WERI-Rb-1 (cell line): Measurements from ENCODE around the gene BRCA2.

Experiments
- DNase-seq: peaks from one replicate; pipeline ENCODE4 v3.0.0-alpha.2; 2020
- H3K27ac ChIP-seq: fragments of 250-450 bp; sonication (Bioruptor Pico); 2 replicates; pipeline ENCODE4 v1.5.1; 2020; ENCODE audit warnings: mild to moderate bottlenecking, moderate library complexity
- H3K27me3 ChIP-seq: fragments of 250-450 bp; sonication (Bioruptor Pico); 2 replicates; pipeline ENCODE4 v1.5.1; 2021; ENCODE audit warnings: mild to moderate bottlenecking, low read depth, moderate library complexity; ENCODE audit not compliant: insufficient read depth, severe bottlenecking
- H3K36me3 ChIP-seq: fragments of 250-450 bp; sonication (Bioruptor Pico); 2 replicates; pipeline ENCODE4 v1.5.1; 2020; ENCODE audit warnings: mild to moderate bottlenecking, moderate library complexity
- H3K4me3 ChIP-seq: 2 replicates; pipeline ENCODE4 v1.5.1; 2011; ENCODE audit warnings: low read depth, mild to moderate bottlenecking, control low read depth, low read length
- H3K9me3 ChIP-seq: fragments of 250-450 bp; sonication (Bioruptor Pico); 2 replicates; pipeline ENCODE4 v1.5.1; 2021; ENCODE audit warnings: mild to moderate bottlenecking, moderate library complexity; ENCODE audit not compliant: severe bottlenecking
- CTCF ChIP-seq: IDR thresholded peaks from 2 replicates; pipeline ENCODE4 v1.5.1; 2011; ENCODE audit warnings: low read depth, mild to moderate bottlenecking, control low read depth, inconsistent platforms, low read length

BRCA2 gene

GRCh38 chr13:32285633-32285965 lies 29.7 kb upstream of the BRCA2 start:
- Histone ChIP-seq H3K27ac (no peak overlapping the region), H3K36me3 (no peaks in the 10 kb centered on the region; the same call in 1 of the 2 replicates), H3K27me3 (no peaks in the 10 kb centered on the region), H3K4me3 (no peak overlapping the region), H3K9me3 (no peaks in the 10 kb centered on the region)
- no peak for DNase-seq
- no peak for TF ChIP-seq CTCF

- no peak for TF ChIP-seq CTCF
- no peak for DNase-seq
- H3K9me3 ChIP-seq, result no peaks in the 10 kb centered on the region
- no peak overlapping the region for H3K27ac ChIP-seq
- peaks cover 5% of the 10 kb centered on the region; the same call in 1 of the 2 replicates for H3K36me3 ChIP-seq
- no peak overlapping the region for H3K4me3 ChIP-seq
- H3K27me3 ChIP-seq, result no peaks in the 10 kb centered on the region
Observed at GRCh38 chr13:32297206-32297605, 18.1 kb upstream of the BRCA2 start.

- no peak overlapping the region for H3K4me3 ChIP-seq
- no peak overlapping the region for H3K27ac ChIP-seq
- no peak for TF ChIP-seq CTCF
- no peaks in the 10 kb centered on the region for H3K27me3 ChIP-seq
- peaks cover 5% of the 10 kb centered on the region; the same call in 1 of the 2 replicates for H3K36me3 ChIP-seq
- no peaks in the 10 kb centered on the region for H3K9me3 ChIP-seq
- DNase-seq, result no peak
Observed at GRCh38 chr13:32298695-32299094, 16.6 kb upstream of the BRCA2 start.

GRCh38 chr13:32299893-32300292 lies 15.4 kb upstream of the BRCA2 start:
- Histone ChIP-seq H3K36me3 (no peaks in the 10 kb centered on the region), H3K27me3 (no peaks in the 10 kb centered on the region), H3K4me3 (no peak overlapping the region), H3K27ac (no peak overlapping the region), H3K9me3 (no peaks in the 10 kb centered on the region)
- DNase-seq, result no peak
- TF ChIP-seq CTCF, result no peak

GRCh38 chr13:32300406-32300805 lies 14.9 kb upstream of the BRCA2 start:
- Histone ChIP-seq H3K9me3 (no peaks in the 10 kb centered on the region), H3K27ac (no peak overlapping the region), H3K4me3 (no peak overlapping the region), H3K27me3 (no peaks in the 10 kb centered on the region), H3K36me3 (no peaks in the 10 kb centered on the region)
- TF ChIP-seq CTCF, result no peak
- no peak for DNase-seq

- Histone ChIP-seq H3K36me3 (no peaks in the 10 kb centered on the region), H3K27me3 (no peaks in the 10 kb centered on the region), H3K4me3 (no peak overlapping the region), H3K9me3 (no peaks in the 10 kb centered on the region), H3K27ac (no peak overlapping the region)
- TF ChIP-seq CTCF, result no peak
- DNase-seq, result no peak
Observed at GRCh38 chr13:32300920-32301319, 14.4 kb upstream of the BRCA2 start.
